HS-27A (cell line): ENCODE results near the gene RFWD3.

Source experiments
- DNase-seq: peaks from one replicate; pipeline ENCODE4 v3.0.0-alpha.2; 2012; ENCODE audit warnings: low read depth, missing footprints

Gene RFWD3

DNA sequence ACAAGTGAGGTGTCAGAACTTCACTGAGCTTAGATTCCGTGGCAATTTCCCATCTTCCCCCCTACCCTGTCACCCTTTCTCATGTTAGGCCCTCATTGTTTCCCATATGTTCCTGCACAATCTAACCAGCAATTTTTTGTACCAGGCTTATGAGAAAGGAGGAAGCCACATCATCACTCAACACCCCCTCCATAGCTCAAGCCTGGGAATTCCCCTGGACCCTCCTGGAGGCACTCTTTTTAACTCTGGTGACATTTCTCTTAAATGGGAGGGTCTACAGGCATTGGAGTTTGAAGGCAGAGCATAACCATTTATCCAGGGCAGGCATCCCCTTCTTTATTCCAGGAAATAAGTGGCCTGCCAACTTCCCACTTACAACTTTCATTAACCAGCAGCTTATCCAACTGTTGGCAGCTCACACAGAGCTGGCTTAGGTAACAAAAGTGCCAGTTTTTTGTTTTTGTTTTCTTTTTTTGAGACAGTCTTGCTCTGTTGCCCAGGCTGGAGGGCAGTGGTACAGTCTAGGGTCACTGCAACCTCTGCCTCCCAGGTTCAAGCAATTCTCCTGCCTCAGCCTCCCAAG is 49.4 kb downstream of the RFWD3 start:
- no peak for DNase-seq

GRCh38 chr16:74611721-74612120 is 55.0 kb downstream of the RFWD3 start:
- no peak for DNase-seq

DNA sequence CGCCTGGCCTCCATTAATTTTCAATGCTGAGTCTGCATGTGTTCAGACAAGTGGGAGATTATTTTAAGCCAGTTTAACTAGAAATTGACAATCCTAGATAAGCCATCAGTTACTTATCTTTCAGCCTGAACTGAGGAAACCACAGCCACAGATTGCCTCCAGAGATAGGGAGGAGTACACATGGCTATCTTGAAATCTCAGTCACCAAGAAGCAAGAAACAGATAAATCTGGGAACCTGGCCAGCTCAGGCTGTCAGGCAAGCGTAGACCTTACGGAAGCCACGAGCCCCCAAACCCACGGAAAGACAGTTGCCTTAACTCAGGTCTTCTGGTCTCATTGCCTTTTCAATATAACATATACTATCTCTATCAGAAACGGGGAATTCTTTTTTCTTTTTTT is 57.7 kb downstream of the RFWD3 start:
- DNase-seq = no peak

- DNase-seq = no peak
Measured at GRCh38 chr16:74608381-74608780, 58.3 kb downstream of the RFWD3 start.

GRCh38 chr16:74607962-74608356 is 58.7 kb downstream of the RFWD3 start:
- no peak for DNase-seq

GRCh38 chr16:74607310-74607961 is 59.2 kb downstream of the RFWD3 start:
- DNase-seq = no peak

DNA sequence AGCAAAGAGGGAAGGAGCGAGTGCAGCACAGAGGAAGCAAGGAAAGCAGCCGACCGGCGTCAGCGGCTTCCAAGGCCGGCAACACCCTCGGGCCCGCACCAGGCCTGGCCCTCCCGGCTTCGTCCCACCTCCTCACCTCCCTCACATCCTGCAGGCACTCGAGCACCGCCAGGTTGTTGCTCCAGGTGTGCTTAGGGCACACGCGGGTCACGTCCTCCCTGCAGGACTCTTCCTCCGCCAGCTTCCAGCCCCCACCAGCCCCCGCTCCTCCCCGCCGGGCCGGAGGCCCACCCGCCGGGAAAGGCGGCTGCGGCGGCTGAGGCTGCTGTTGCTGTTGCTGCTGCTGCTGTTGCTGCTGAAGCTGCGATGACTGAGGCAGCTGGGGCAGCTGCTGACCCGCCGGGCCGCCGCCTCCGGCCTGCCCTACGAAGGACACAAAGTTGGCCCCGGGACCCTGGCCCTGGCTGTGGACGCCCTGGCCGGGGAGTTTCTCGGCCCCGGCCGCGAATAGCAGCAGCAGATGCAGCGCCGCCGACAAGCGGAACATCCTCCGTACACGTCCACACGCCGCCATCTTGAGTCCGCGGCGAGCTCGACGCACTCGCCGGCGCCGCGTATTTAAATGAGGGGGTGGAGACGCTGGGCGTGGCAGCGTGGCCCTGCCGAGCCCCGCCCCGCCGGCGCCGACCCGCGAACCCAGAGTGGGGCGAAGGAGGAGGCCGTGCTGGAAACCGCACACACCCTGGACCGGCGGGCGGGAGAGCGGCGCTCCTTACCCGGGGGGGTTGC is 60.0 kb downstream of the RFWD3 start, which contains the start of gene GLG1:
GLG1 (minus strand) TSS at position 594 of the 789 bp plus-strand sequence; CDS start at position 574, 20 bp downstream.
- DNase-seq = peak; percentile 82

GRCh38 chr16:74605746-74606520 is 60.7 kb downstream of the RFWD3 start:
- DNase-seq = no peak

DNA sequence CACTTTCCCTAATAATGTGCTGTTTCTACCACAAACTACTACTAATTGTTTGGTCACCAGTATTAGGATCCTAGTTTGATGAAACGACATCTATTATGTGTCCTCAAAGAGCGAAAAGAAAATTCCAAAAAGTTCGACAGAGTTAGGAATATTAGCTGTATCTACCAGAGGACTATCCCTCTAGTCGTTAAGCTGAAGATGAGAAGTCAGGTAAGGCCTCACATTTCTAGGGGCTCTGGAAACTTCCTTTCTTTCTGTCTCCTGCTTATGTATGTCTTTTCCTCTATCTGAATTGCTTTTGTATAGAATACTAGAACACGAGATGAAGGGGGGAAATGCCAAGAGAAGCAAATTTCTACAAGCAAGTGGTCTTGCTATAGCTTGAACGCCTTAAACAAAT is 61.3 kb downstream of the RFWD3 start:
- no peak for DNase-seq

DNA sequence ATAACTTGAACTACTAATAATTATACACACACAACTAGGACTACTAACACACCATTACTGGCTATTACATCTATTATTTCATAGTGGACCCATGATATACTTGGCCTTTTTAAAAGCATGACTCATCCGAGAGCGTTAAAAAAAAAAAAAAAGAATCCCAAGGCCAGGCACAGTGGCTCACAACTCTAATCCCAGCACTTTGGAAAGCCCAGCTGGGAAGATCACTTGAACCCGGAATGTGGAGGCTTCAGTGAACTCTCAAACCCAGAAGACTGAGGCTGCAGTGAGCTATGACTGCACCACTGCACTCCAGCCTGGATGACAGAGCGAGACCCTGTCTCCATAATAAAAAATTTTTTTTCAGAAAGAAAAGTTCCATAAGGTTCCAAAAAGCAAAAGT is 62.8 kb downstream of the RFWD3 start:
- DNase-seq = no peak

- DNase-seq = no peak
Measured at GRCh38 chr16:74601126-74601871, 65.4 kb downstream of the RFWD3 start.

- no peak for DNase-seq
Measured at GRCh38 chr16:74596586-74596985, 70.1 kb downstream of the RFWD3 start.

DNA sequence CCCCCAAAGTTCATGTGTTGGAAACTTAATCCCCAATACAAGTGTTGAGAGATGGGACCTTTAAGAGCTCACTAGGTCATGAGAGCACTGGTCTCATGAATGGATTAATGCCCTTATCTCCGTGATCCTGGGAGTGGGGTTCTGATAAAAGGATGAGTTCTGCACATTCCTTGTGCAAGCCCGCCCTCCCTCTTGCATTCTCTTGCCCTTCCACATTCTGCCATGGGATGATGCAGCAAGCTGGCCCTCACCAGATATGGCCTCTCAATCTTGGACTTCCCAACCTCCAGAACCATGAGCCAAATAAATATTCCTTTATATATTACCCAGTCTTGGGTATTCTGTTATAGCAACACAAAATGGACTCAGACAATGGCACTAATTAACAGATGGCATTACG is 73.8 kb downstream of the RFWD3 start:
- no peak for DNase-seq

GRCh38 chr16:74591876-74592650 is 74.6 kb downstream of the RFWD3 start:
- no peak for DNase-seq

DNA sequence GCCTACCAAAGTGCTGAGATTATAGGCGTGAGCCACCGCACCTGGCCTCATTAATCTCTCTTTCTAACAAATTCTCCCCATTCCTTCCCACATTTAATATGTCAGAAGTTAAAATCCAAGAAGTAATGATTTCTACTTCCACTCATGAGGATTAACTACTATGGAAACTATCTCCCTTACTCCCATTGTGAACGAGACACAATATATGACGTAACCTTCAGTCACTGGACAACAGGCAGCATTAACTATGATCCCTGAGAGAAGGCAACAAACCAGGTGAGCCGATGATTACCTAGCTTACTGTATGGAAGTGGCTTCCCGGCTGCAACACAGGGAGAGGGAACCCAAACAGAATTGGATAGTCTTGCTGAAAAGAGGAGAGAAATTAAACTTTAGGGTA is 79.7 kb downstream of the RFWD3 start:
- DNase-seq = no peak

GRCh38 chr16:74585846-74586443 is 80.7 kb downstream of the RFWD3 start:
- DNase-seq = no peak

GRCh38 chr16:74583926-74584666 is 82.6 kb downstream of the RFWD3 start:
- DNase-seq = no peak

DNA sequence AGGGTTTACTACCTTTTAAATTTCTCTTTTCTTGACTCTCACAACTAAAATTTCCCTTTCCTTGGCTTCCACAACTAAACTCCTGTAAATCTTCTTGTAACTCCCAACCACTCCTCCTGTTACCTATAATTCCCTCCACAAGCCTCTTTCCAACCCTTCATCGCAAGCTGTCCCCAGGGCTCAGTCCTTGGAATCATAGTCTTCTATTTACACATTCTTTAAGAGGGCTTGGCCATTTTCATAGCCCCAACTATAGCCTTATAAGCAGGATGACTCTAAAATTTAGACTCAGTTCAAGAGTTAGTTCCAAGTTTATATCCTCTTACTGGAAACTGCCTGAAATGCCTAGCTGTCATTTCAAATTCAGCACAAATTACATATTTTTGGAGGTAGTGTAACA is 83.7 kb downstream of the RFWD3 start:
- DNase-seq = no peak

DNA sequence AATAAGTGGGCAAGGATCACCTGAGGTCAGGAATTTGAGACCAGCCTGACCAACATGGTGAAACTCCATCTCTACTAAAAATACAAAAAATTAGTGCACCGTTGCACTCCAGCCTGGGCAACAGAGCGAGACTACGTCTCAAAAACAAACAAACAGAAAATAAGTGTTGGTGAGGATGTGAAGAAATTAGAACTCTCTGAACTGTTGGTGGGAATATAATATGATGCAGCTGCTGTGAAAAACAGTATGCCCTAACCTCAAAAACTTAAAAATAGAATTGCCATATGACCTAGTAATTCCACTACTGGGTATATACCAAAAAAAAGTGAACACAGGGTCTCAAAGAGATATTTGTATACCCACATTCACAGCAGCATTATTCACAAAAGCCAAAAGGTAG is 85.8 kb downstream of the RFWD3 start:
- no peak for DNase-seq

DNA sequence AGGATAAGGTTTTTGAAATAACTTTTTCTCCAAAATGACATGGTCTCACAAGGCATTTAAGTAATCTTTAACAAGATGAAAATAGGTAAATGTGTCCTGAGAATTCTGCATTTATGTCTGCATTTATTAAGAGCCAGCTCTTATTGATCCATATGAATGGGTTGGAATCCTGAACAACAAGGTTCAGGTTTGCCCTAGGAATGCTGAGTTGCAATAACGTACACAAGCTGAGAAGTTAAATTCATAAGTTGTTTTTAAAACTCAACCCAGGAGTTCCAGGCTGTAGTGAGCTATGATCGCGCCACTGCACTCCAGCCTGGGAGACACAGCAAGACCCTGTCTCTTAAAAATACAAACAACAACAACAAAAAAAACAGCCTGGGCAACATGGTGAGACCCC is 87.8 kb downstream of the RFWD3 start:
- DNase-seq = no peak
